GM23248 (cell line): ENCODE results near the gene PLXNA1. TPM values are rescaled to one million over a fixed set of nuclear protein-coding genes. Genes with fewer than 3 reads are reported as not detected.

Source experiments
- DNase-seq: peaks from one replicate; pipeline ENCODE4 v3.0.0-alpha.2; 2015
- H2AFZ ChIP-seq: fragments of 200-600 bp; sonication (generic); 2 replicates; pipeline ENCODE4 v1.6.1; 2016; ENCODE audit warnings: antibody characterized with exemption
- H3F3A ChIP-seq: fragments of 200-600 bp; sonication (generic); 2 replicates; pipeline ENCODE4 v1.6.1; 2016; ENCODE audit warnings: mild to moderate bottlenecking, antibody characterized with exemption, mixed run types; ENCODE audit not compliant: insufficient read depth
- H3K27ac ChIP-seq: fragments of 200-600 bp; sonication (generic); 2 replicates; pipeline ENCODE4 v1.5.1; 2016; ENCODE audit warnings: mild to moderate bottlenecking
- H3K27me3 ChIP-seq: fragments of 200-600 bp; sonication (generic); replicated peaks from 2 replicates; pipeline ENCODE4 v1.6.1; 2016; ENCODE audit warnings: mild to moderate bottlenecking; ENCODE audit not compliant: insufficient read depth
- H3K36me3 ChIP-seq: fragments of 200-600 bp; sonication (generic); 2 replicates; pipeline ENCODE4 v1.6.1; 2016; ENCODE audit warnings: low read depth, mild to moderate bottlenecking
- H3K4me1 ChIP-seq: fragments of 200-600 bp; sonication (generic); 2 replicates; pipeline ENCODE4 v1.6.1; 2016; ENCODE audit warnings: mild to moderate bottlenecking; ENCODE audit not compliant: insufficient read depth
- H3K4me2 ChIP-seq: fragments of 200-600 bp; sonication (generic); one replicate; pipeline ENCODE4 v1.6.1; 2016; ENCODE audit warnings: mild to moderate bottlenecking; ENCODE audit not compliant: unreplicated experiment
- H3K4me3 ChIP-seq: fragments of 200-600 bp; sonication (generic); 2 replicates; pipeline ENCODE4 v1.5.1; 2016; ENCODE audit warnings: mild to moderate bottlenecking
- H3K79me2 ChIP-seq: fragments of 200-600 bp; sonication (generic); 2 replicates; pipeline ENCODE4 v1.6.1; 2016; ENCODE audit warnings: mild to moderate bottlenecking; ENCODE audit not compliant: insufficient read depth
- H3K9ac ChIP-seq: fragments of 200-600 bp; sonication (generic); 2 replicates; pipeline ENCODE4 v1.6.1; 2016; ENCODE audit warnings: mild to moderate bottlenecking
- H3K9me2 ChIP-seq: fragments of 200-600 bp; sonication (generic); 2 replicates; pipeline ENCODE4 v1.6.1; 2016; ENCODE audit warnings: mixed run types, mild to moderate bottlenecking, moderate library complexity; ENCODE audit not compliant: insufficient read depth
- H3K9me3 ChIP-seq: fragments of 200-600 bp; sonication (generic); one replicate; pipeline ENCODE4 v1.6.1; 2017; ENCODE audit warnings: low read depth
- H4K20me1 ChIP-seq: fragments of 200-600 bp; sonication (generic); 2 replicates; pipeline ENCODE4 v1.6.0; 2016; ENCODE audit not compliant: insufficient read depth
- EZH2 ChIP-seq: fragments of 200-600 bp; sonication (generic); IDR thresholded peaks from 2 replicates; pipeline ENCODE4 v1.6.1; 2018; ENCODE audit warnings: antibody characterized with exemption, mild to moderate bottlenecking; ENCODE audit not compliant: insufficient read depth, poor library complexity, severe bottlenecking
- EZH2phosphoT487 ChIP-seq: fragments of 200-600 bp; sonication (generic); IDR thresholded peaks from 2 replicates; pipeline ENCODE4 v1.6.1; 2018; ENCODE audit warnings: antibody characterized with exemption, moderate library complexity, mild to moderate bottlenecking, low read depth; ENCODE audit not compliant: insufficient read depth
- WGBS, 2 experiments: methylation state at CpG; one replicate each; pipeline ENCODE4 v1.1.6; 2015 to 2017; ENCODE audit warnings: low lambda C conversion rate in 2 of 2, low coverage in 1 of 2; ENCODE audit errors: missing lambda C conversion rate in 2 of 2; 5-methylcytosine and 5-hydroxymethylcytosine counted together
- in situ Hi-C: fragments of 300-500 bp; cut with MboI; formaldehyde crosslinking; loops from 2 replicates; pipeline ENCODE4 v1.15.0; 2020
- polyA plus RNA-seq: library from polyadenylated mRNA; unstranded; fragments of >200 nt; fragmentation: Nextera tagmentation; extraction: Ambion mirVana; gene quantifications from 2 replicates; pipeline ENCODE4 v1.2.1, GENCODE V29; 2016
- total RNA-seq: library from RNA; depleted of rRNA; stranded (reverse); fragments of >200 nt; shearing (Covaris generic); gene quantifications from 2 replicates; pipeline ENCODE4 v1.2.3, GENCODE V29; 2014

PLXNA1 gene
- total and polyA plus RNA-seq, 2 experiments from 2014 or later: 13.4 to 84.7 TPM

- Histone ChIP-seq H3K9ac (no peak overlapping the region), H3K27me3 (no peaks in the 10 kb centered on the region), H3K4me3 (no peak overlapping the region), H2AFZ (no peak overlapping the region), H3F3A (no peaks in the 10 kb centered on the region), H3K9me2 (no peaks in the 10 kb centered on the region), H3K27ac (no peak overlapping the region), H3K9me3 (no peaks in the 10 kb centered on the region), H3K79me2 (no peaks in the 10 kb centered on the region), H3K36me3 (no peaks in the 10 kb centered on the region), H3K4me1 (peaks cover 20% of the 10 kb centered on the region), H4K20me1 (no peaks in the 10 kb centered on the region), H3K4me2 (no peak overlapping the region)
- WGBS, 2 experiments: 92 to 96% methylated on average over 7 of the region's 7 CpGs
- in situ Hi-C loops: no loop called here
- TF ChIP-seq EZH2phosphoT487 (no peak), EZH2 (no peak)
- DNase-seq: no peak
Observed at GRCh38 chr3:126963261-126964190, 19.4 kb upstream of the PLXNA1 start.

DNA sequence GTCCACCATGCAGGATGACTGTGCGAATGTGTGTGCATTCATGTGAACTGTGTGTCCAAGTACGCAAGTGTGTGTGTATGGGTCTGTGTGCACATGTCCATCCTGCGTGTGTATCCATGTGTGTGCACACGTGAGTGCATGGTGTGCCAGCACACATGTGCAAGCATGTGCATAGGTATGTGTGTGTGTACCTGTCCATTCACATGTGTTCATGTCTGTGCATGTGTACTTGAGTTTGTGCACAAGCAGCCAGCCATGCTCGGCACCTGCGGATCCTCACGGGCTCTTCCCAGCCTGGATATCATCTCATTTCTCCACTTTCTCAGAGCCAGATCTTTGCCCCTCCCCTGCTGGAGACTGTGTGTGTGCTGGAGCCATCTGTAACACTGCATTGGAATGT lies 18.7 kb upstream of the PLXNA1 start:
- Histone ChIP-seq H3K27ac (no peak overlapping the region), H3F3A (no peaks in the 10 kb centered on the region), H2AFZ (no peak overlapping the region), H3K4me2 (no peak overlapping the region), H3K9me2 (no peaks in the 10 kb centered on the region), H3K36me3 (no peaks in the 10 kb centered on the region), H3K9me3 (no peaks in the 10 kb centered on the region), H3K79me2 (no peaks in the 10 kb centered on the region), H3K4me1 (peaks cover 20% of the 10 kb centered on the region), H4K20me1 (no peaks in the 10 kb centered on the region), H3K9ac (no peak overlapping the region), H3K4me3 (no peak overlapping the region), H3K27me3 (no peaks in the 10 kb centered on the region)
- DNase-seq: no peak
- in situ Hi-C loops: no loop called here
- WGBS, 2 experiments: 63 to 71% methylated on average over 7 of the region's 7 CpGs
- no peak for TF ChIP-seq EZH2
- TF ChIP-seq EZH2phosphoT487: no peak

GRCh38 chr3:126964950-126965349 lies 18.0 kb upstream of the PLXNA1 start:
- no peak overlapping the region for H3K27ac ChIP-seq
- WGBS, 2 experiments: 76 to 84% methylated on average over 10 of the region's 10 CpGs
- in situ Hi-C loops: no loop called here
- H3K9me2 ChIP-seq: no peaks in the 10 kb centered on the region
- TF ChIP-seq EZH2phosphoT487 (no peak), EZH2 (no peak)
- H2AFZ ChIP-seq: no peak overlapping the region
- no peak overlapping the region for H3K9ac ChIP-seq
- H4K20me1 ChIP-seq: no peaks in the 10 kb centered on the region
- H3K27me3 ChIP-seq: no peaks in the 10 kb centered on the region
- H3K4me1 ChIP-seq: peaks cover 19% of the 10 kb centered on the region
- H3K79me2 ChIP-seq: no peaks in the 10 kb centered on the region
- no peak for DNase-seq
- H3K9me3 ChIP-seq: no peaks in the 10 kb centered on the region
- no peaks in the 10 kb centered on the region for H3K36me3 ChIP-seq
- H3F3A ChIP-seq: 0 out of 2 replicates have a peak, but pooled peaks cover 3% of the 10 kb centered on the region
- H3K4me2 ChIP-seq: no peak overlapping the region
- no peak overlapping the region for H3K4me3 ChIP-seq

DNA sequence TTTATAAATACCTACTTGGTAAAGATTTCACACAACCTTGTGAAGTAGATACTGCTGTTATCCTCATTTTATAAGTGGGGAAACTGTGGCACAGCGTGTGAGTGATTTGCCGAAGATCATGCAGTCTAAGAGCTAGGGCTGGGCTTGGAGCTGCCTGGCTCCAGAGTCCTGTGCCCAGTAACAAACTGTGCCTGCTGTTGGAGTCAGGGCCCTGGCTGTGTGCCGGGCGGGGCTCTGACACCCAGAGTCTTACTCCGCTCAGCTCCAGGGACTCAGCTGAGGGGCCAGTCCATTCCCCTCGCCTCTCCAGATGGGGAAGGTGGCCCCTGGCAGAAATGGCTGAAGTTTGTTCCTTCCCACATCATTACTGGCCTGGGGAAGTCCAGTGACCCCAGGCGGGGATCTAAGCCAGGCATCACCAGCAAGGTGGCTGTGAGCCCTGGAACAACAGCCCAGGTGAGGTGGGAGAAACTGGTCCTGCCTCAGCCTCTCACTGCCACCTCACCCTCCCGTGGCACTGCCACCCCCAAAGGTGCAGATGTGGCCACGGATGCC lies 17.3 kb upstream of the PLXNA1 start:
- H3K9me3 ChIP-seq: no peaks in the 10 kb centered on the region
- no peaks in the 10 kb centered on the region for H3K9me2 ChIP-seq
- H3K79me2 ChIP-seq: no peaks in the 10 kb centered on the region
- peaks cover 13% of the 10 kb centered on the region for H3K4me1 ChIP-seq
- 87 to 88% methylated on average over 8 to 9 of the region's 9 CpGs for WGBS, 2 experiments
- H3F3A ChIP-seq: 0 out of 2 replicates have a peak, but pooled peaks cover 3% of the 10 kb centered on the region
- in situ Hi-C loops: no loop called here
- no peaks in the 10 kb centered on the region for H3K36me3 ChIP-seq
- no peak for DNase-seq
- TF ChIP-seq EZH2phosphoT487: no peak
- no peak overlapping the region for H3K4me3 ChIP-seq
- no peak overlapping the region for H2AFZ ChIP-seq
- H3K4me2 ChIP-seq: no peak overlapping the region
- no peaks in the 10 kb centered on the region for H4K20me1 ChIP-seq
- H3K27ac ChIP-seq: no peak overlapping the region
- no peak overlapping the region for H3K9ac ChIP-seq
- no peaks in the 10 kb centered on the region for H3K27me3 ChIP-seq
